Measurements from ENCODE around the gene ZIC4. TPM values are rescaled to one million over a fixed set of nuclear protein-coding genes. Genes with fewer than 3 reads are reported as not detected.

ZIC4 gene
- total and polyA plus RNA-seq, 2 of the 8 experiments (the other 6 are each of a cell fraction or from before 2014, with no cell fraction given), result 0.03 to 0.13 TPM

DNA sequence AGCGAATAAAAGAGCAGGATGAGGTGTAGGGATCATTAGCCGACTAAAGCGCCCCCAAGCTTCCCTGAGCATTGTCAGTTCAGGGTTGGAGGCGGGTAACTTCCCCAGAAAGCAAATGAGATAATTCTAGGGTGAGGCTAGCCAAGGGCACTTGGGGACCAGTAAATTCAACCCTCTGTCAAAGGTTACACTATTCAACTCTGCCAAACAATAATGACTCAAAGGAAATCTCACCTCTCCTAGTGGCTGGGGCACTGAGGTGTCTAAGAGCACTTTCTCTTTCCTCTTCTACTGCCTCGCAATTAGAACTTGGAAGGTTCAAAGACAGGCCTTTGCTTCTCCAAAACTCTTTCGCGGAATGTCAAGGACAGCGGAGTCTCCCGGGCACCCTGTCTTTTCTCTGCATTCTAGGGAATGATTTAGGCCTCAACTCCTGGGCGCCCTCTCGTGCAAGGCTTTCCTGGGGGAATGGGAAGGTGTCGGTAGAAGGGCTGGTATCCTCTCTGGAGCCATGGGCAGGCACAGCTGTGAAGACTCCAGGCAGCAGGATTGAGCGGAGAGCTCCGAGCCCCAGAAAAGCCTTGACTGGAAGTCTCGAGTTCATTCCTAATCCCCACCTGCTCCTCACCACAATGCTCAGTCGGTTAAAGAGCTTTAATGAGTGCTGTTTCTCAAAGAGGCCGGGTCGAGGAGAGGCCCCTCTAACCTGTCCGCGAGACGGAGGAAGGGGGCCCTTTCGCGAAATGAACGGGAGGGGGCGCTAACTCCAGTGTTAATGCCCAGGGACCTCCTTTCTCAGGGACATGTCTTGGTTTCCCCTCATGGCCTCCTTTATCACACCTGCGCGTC lies 21.9 kb downstream of the ZIC4 start (continued):
- TF ChIP-seq NRF1 (IDR thresholded peaks at IDR 0.05; ENCODE audit: low read depth, low read length) (no peak), POLR2AphosphoS5 (IDR thresholded peaks at IDR 0.05; ENCODE audit: low read depth, low read length) (no peak), BACH1 (IDR thresholded peaks at IDR 0.05; ENCODE audit: low read length) (no peak), E2F6 (IDR thresholded peaks at IDR 0.05) (peak; percentile 79; the same call in 1 of the 2 replicates), USF2 (IDR thresholded peaks at IDR 0.05; ENCODE audit: low read length) (no peak), JUN (IDR thresholded peaks at IDR 0.05; ENCODE audit: low read depth, low read length) (no peak), POLR2A (IDR thresholded peaks at IDR 0.05; ENCODE audit: control extremely low read depth in 1 of 2, low read depth in 2 of 2, low read length in 2 of 2) (no peak), POU5F1 (IDR thresholded peaks at IDR 0.05; ENCODE audit: low read depth, low read length) (no peak), RBBP5 (IDR thresholded peaks at IDR 0.05; ENCODE audit: borderline replicate concordance, low read depth, low read length) (no peak), PHF8 (conservative IDR thresholded peaks at IDR 0.05; ENCODE audit: low read depth, low read length) (no peak), BRCA1 (IDR thresholded peaks at IDR 0.05; ENCODE audit: low read depth, low read length) (no peak), EGR1 (IDR thresholded peaks at IDR 0.05; ENCODE audit: borderline replicate concordance, low read depth, low read length) (no peak), RAD21 (IDR thresholded peaks at IDR 0.05 in 1 of 2, conservative IDR thresholded peaks at IDR 0.05 in 1 of 2; ENCODE audit: low read depth in 2 of 2, low read length in 2 of 2) (peak; percentile 64 to 67), CHD1 (IDR thresholded peaks at IDR 0.05; ENCODE audit: low read depth, low read length) (no peak)
- TF ChIP-seq, protein P1, sequence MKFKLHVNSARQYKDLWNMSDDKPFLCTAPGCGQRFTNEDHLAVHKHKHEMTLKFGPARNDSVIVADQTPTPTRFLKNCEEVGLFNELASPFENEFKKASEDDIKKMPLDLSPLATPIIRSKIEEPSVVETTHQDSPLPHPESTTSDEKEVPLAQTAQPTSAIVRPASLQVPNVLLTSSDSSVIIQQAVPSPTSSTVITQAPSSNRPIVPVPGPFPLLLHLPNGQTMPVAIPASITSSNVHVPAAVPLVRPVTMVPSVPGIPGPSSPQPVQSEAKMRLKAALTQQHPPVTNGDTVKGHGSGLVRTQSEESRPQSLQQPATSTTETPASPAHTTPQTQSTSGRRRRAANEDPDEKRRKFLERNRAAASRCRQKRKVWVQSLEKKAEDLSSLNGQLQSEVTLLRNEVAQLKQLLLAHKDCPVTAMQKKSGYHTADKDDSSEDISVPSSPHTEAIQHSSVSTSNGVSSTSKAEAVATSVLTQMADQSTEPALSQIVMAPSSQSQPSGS (IDR thresholded peaks at IDR 0.05; ENCODE audit: low read length), result no peak
- TF ChIP-seq, protein P2, sequence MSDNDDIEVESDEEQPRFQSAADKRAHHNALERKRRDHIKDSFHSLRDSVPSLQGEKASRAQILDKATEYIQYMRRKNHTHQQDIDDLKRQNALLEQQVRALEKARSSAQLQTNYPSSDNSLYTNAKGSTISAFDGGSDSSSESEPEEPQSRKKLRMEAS (IDR thresholded peaks at IDR 0.05), result peak; percentile 36

Data from H1 (cell line).